GM18507 (cell line): Measurements from ENCODE around the gene DENND10.
A peak's percentile ranks its signal among the peaks of the same experiment; 100 is the strongest.
"Not testable (repeated sequence)": the region's sequence is repeated elsewhere in the genome, so short reads cannot be mapped to it uniquely, and the experiment has no call there.

Source experiments
- DNase-seq: peaks from one replicate; pipeline ENCODE4 v3.0.0; 2011; ENCODE audit warnings: low read depth; ENCODE audit not compliant: insufficient read length; ENCODE audit errors: extremely low spot score
- FAIRE-seq: peaks from 2 replicates; lab custom pipeline; 2011; peaks lifted over from hg19 to GRCh38; lab: Jason Lieb, UNC

The DENND10 gene

DNA sequence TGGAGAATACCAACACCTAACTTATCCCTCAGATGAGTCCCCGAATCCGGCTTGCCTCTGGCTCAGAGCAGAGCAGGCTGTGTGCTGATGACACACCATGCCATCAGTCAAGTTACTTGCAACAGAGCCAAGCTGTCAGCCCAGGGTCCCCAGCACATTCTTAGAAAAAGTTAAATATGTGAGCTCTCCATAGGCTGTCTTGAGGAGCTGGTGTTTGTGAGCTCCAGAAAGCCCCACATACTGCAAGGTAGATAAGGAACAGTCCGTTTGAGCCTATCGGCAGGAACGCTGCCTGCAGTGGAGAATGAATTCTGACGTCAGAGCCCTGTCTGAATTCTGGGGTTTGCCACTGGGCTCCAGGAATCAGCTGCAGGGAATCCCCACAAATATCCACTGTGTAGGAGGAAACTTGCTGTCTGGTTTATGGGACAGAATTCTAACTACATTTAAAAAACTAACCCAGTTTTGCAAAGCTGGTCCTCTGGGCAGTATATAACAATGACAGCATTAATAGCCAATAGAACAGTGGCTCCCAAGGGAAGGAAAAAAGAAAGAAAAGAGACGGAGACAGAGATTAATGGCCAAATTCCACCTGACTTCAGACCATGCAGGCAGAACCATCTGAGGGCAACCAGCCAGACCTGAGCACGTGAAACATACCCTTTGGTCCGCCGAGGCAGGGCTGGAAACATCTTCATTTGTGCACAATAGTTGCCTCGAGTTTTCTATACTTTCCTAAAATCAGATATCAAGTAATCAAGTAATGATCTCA lies 58.0 kb downstream of the DENND10 start:
- DNase-seq: no peak
- FAIRE-seq: no peak

GRCh38 chr10:119162452-119163092 lies 58.7 kb downstream of the DENND10 start:
- no peak for DNase-seq
- FAIRE-seq: no peak

GRCh38 chr10:119165171-119166117 lies 61.5 kb downstream of the DENND10 start, which contains the start of gene SFXN4:
SFXN4 (minus strand) TSS chr10:119165714; CDS start chr10:119165647, 67 bp downstream.
- peak; percentile 78 for DNase-seq
- FAIRE-seq: peak; percentile 79

DNA sequence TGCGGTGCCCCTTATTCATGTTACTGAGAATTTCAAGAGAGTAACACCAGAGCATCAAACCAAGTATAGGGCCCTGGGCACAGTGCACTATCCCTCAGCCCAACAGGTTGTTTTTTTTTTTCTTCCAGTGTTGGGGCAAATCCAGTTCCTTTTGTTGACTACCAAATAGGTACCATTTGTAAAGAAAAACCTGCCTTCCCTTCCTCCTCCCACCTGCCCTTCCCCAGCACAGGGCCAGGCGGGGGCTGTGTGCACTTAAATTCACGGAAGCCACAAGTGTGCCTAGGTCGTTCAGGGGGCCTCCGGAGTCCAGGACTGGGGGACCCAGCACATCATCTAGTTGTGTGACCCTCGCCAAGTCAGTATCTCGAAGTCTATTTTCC lies 62.2 kb downstream of the DENND10 start:
- DNase-seq (no peak), FAIRE-seq (no peak)

GRCh38 chr10:119166564-119166963 lies 62.7 kb downstream of the DENND10 start:
- FAIRE-seq: no peak
- DNase-seq: no peak

- no peak for FAIRE-seq
- DNase-seq: no peak
These were observed 63.1 kb downstream of the DENND10 start for GRCh38 chr10:119167041-119167440.

DNA sequence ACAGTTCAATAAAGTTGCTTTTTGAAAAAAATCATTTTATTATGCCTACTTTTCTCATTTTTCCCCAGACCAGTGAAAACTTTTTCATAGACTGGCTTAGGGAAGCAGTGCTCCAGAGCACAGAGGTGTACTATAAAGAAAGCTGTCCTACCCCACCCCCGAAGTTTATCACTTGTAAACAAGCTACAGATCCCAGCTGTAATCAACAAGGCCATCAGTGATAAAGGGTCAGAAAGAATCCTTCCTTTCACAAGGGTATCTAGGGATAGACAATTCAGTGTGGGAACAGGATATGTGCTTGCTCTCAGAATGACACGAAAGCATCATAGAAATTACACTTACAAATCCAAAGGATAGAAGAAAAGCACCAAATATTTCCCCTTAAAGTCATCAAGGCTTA lies 70.2 kb downstream of the DENND10 start:
- DNase-seq: no peak
- FAIRE-seq: no peak

DNA sequence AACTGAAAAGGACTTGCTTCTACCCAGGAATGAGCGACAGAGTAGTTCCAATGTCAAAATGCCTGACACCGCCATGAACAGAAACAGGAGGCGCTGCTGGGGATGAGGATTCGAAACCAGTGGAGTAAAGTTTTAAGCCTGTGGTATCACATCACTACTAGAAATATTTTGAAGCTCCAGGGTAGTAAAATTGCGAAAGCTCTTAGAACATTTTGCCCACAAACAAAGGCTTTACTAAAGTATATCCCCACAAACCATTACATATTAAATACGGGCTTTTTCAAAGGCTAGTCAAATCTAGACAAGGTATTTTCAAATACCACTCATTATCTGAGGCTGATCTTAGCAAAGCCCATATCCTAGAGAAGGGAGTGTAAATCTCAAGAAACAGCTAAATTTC lies 72.3 kb downstream of the DENND10 start:
- DNase-seq (no peak), FAIRE-seq (no peak)

- no peak for DNase-seq
- FAIRE-seq: no peak
These were observed 73.9 kb downstream of the DENND10 start for GRCh38 chr10:119177708-119178371.

GRCh38 chr10:119178372-119179119 lies 74.6 kb downstream of the DENND10 start, which contains the start of gene PRDX3:
PRDX3 (minus strand) TSS chr10:119178812; CDS start chr10:119178790, 22 bp downstream.
- FAIRE-seq: peak; percentile 86
- DNase-seq: peak; percentile 73

- not testable (repeated sequence) for FAIRE-seq, DNase-seq
These were observed 77.0 kb downstream of the DENND10 start for GRCh38 chr10:119180850-119181400.

- FAIRE-seq: no peak
- DNase-seq: no peak
These were observed 79.9 kb downstream of the DENND10 start for GRCh38 chr10:119183664-119184412.
